Activated T-cell treated with anti-CD3 and anti-CD28 coated beads, Interleukin-2, amount 50 U/mL, for 24 hours (primary cell): ENCODE measurements around the gene PAPOLA.
A peak's percentile ranks its signal among the peaks of the same experiment; 100 is the strongest.
"Not testable (repeated sequence)": the region's sequence is repeated elsewhere in the genome, so short reads cannot be mapped to it uniquely, and the experiment has no call there.

Experiments used
- DNase-seq: peaks from one replicate; pipeline ENCODE4 v3.0.0-alpha.2; 2020
- H3K27ac Mint-ChIP-seq: 2 replicates; pipeline ENCODE4 v1.8.0; 2020; ENCODE audit warnings: mild to moderate bottlenecking, mixed read lengths
- H3K27me3 Mint-ChIP-seq: 2 replicates; pipeline ENCODE4 v1.8.0; 2020; ENCODE audit warnings: mixed read lengths
- H3K36me3 Mint-ChIP-seq: 2 replicates; pipeline ENCODE4 v1.8.0; 2020; ENCODE audit warnings: low read depth, mixed read lengths
- H3K4me1 Mint-ChIP-seq: 2 replicates; pipeline ENCODE4 v1.8.0; 2020; ENCODE audit warnings: low read depth, mixed read lengths
- H3K4me3 Mint-ChIP-seq: 2 replicates; pipeline ENCODE4 v1.8.0; 2020; ENCODE audit warnings: mild to moderate bottlenecking, moderate library complexity, mixed read lengths
- H3K9me3 Mint-ChIP-seq: 2 replicates; pipeline ENCODE4 v1.8.0; 2020; ENCODE audit warnings: mixed read lengths

The PAPOLA gene

DNA sequence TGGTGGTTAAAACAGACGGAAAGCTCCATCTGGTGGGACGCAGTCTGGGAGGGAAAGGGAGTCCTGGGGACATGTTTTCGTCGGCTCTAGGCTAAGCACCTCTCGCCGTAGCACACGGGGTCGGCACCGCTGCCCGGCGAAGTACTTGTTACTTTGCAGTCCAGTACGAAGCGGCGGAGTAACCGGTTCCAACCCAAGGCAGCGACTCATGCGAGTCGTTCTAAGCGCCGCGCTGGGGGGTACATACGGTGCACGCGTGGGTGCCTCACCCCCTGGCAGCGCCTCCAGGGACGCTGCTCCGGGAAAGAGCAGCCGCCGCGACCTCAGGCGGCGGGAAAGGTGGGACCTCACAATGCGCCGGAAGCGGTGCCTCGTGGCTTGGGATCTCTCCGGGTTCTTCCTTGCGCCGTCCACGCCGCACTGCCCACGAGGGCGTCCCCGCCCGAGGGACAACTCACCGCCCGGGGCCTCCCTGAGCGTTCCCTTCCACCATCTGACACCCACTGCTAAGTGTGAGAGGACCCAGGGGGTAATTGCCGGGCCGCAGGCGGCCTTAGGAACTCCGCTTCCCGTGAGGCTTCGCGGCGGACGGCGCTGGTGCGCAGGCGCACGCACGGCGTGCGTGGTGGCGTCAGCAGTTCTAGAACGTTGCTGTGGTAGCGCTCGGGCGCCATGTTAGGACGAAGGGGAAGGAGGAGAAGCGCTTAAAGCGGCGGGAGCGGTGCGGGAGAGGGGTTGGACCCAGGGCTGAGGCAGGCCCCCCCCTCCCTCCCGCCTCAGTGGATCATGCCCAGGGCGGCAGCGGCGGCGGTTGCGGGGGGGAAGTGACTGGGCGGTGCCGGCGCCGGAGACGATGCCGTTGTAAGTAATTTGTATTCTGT is at the start of gene PAPOLA:
TSS of gene PAPOLA (plus strand) at position 643 of the 881 bp plus-strand sequence. CDS start at position 854, 211 bp downstream.
- peak within 1 kb of the TSS; percentile 99 for H3K4me3 Mint-ChIP-seq
- peak within 1 kb of the TSS; percentile 98 for H3K27ac Mint-ChIP-seq
- peaks cover 43% of the 10 kb centered on the region for H3K4me1 Mint-ChIP-seq
- H3K9me3 Mint-ChIP-seq: no peaks in the 10 kb centered on the region
- peaks cover 4% of the 10 kb centered on the region for H3K27me3 Mint-ChIP-seq
- DNase-seq: peak; percentile 97
- H3K36me3 Mint-ChIP-seq: peaks cover 53% of the 10 kb centered on the region

DNA sequence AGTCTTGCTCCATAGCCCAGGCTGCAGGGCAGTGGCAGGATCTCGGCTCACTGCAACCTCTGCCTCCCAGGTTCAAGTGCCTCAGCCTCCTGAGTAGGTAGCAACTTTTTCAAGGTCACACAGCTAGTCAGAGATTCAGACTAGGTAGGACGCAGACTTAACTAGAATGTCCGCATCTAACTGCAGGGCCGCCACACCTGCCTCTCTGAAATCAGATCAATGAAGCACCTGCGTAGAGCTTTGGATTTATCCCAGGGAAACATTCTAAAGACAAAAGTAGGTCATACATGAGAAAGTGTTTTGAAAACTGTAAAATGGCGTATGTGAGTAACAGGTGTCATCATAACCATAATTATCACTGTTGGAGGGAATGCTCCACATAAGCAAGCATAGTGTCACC is 49.5 kb upstream of the PAPOLA start:
- Mint-ChIP-seq H3K27ac (no peak overlapping the region), H3K27me3 (peaks cover under 1% of the 10 kb centered on the region), H3K36me3 (no peaks in the 10 kb centered on the region), H3K4me1 (no peaks in the 10 kb centered on the region), H3K9me3 (no peaks in the 10 kb centered on the region), H3K4me3 (no peak overlapping the region)
- no peak for DNase-seq

DNA sequence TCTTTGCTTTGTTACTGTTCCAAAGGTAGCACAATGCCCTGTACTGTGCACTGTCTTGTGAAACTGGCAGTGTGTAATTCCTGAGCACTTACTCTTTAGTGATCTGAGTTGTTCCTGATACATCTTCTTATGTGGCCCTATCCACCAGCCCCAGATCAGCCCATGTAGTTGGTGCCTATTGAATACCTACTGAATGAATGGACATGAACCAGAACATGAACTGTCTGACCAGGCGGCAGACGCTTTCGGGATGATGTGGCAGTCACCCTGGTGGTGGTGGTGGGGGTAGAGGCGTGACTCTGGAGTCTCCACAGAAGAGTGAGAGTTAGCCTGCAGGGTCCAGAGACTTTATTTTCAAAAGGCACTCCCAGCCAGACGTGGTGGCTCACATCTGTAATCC is 46.6 kb upstream of the PAPOLA start:
- no peak overlapping the region for H3K27ac Mint-ChIP-seq
- no peaks in the 10 kb centered on the region for H3K4me1 Mint-ChIP-seq
- no peak overlapping the region for H3K4me3 Mint-ChIP-seq
- DNase-seq: no peak
- no peaks in the 10 kb centered on the region for H3K9me3 Mint-ChIP-seq
- H3K36me3 Mint-ChIP-seq: no peaks in the 10 kb centered on the region
- H3K27me3 Mint-ChIP-seq: peaks cover 3% of the 10 kb centered on the region

DNA sequence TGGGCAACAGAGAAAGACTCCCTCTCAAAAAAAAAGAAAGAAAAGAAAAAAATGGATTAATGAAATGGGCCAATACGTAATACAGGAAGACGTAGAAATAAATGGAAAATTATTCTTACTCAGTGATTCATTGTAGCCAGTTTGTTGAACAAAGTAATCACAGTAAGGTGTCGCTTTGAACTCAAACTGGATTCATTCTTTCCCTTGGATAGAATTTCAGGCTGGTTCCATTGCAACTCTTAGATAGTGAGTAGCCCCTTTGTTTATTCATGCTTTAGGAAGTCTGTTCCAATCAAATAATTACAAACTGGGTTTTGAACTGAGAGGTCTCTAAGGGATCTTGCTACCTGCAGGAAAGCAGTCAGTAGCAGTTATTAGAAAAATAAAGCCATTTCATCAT is 42.3 kb upstream of the PAPOLA start:
- Mint-ChIP-seq H3K36me3 (no peaks in the 10 kb centered on the region), H3K27ac (no peak overlapping the region), H3K27me3 (peaks cover 3% of the 10 kb centered on the region), H3K9me3 (no peaks in the 10 kb centered on the region), H3K4me1 (peaks cover 7% of the 10 kb centered on the region), H3K4me3 (no peak overlapping the region)
- no peak for DNase-seq

DNA sequence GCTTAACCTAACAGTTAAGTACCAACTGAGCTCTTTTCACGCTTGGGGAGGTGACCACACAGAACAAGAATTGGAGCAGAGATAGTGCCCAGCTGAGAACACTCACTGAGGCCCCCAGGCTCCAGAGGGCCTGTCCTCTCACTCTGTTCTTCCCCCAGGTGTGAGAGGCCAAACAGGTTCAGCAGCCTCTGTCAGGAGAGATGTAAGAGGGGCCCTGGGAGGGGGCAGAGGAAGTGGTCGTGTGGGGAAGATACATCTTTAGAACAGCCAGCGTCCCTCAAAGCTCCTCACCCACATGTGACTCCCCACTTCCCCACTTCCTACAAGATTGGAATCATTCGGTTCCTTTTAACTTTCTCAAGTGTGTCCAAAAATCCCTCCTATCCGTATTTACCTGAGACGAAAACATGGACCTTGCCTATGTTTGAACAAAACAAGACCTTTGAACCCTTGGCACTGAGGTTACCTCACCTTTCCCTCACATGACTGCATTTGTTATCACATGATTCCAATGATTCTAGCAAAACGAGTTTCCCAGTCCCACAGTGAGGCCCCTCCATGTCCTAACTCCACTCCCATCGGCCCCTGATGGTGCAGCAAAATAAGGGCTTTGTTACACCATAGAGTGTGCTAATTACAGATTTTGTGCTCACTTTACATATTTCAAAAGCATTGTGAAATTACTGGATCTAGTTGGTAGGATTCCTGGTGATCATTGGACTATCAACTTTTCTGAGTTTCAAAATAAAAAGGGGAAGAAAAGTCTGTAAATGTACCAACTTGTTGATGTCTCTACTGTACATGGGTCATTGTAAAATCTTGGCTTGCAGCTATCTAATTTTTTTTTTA is 40.0 kb upstream of the PAPOLA start:
- H3K4me3 Mint-ChIP-seq: no peak overlapping the region
- no peaks in the 10 kb centered on the region for H3K36me3 Mint-ChIP-seq
- H3K4me1 Mint-ChIP-seq: peaks cover 7% of the 10 kb centered on the region
- DNase-seq: no peak
- H3K27me3 Mint-ChIP-seq: peaks cover 3% of the 10 kb centered on the region
- H3K9me3 Mint-ChIP-seq: no peaks in the 10 kb centered on the region
- no peak overlapping the region for H3K27ac Mint-ChIP-seq

DNA sequence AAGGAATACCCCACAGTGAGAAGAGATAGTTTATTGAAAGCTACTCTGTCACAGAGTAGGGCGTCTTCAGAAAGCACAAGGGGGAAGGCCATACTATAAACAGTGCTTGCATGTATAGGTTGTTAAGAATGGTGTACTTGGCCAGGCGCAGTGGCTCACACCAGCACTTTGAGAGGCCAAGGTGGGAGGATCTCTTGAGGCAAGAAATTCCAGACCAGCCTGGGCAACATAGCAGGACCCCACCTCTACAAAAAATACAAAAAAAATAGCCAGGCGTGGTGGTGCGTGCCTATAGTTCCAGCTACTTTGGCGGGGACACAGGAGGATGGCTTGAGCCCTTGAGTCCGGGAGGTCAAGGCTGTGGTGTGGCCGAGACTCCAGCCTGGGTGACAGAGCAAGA is 38.0 kb upstream of the PAPOLA start:
- no peaks in the 10 kb centered on the region for H3K27me3 Mint-ChIP-seq
- DNase-seq: no peak
- H3K36me3 Mint-ChIP-seq: no peaks in the 10 kb centered on the region
- no peaks in the 10 kb centered on the region for H3K9me3 Mint-ChIP-seq
- H3K4me1 Mint-ChIP-seq: peaks cover 7% of the 10 kb centered on the region
- H3K27ac Mint-ChIP-seq: no peak overlapping the region
- H3K4me3 Mint-ChIP-seq: no peak overlapping the region

DNA sequence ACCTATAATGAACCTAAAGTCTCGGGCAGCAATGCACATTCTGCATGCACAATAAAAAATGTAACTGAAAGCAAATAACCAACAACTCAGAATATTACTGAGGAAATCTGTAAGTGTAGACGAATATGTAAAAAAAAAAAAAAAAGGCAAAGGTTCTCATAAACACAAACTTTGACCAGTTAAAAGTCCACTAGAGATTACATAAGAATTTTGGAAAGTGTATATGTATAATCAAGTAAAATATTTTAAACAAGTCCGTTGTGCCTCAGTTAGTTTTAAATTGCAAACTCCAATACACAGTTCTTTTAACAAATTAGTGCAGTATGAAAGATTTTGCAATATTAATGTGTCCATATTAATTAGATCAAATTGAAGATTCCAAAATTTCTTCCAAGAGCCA is 35.3 kb upstream of the PAPOLA start:
- no peaks in the 10 kb centered on the region for H3K9me3 Mint-ChIP-seq
- no peak for DNase-seq
- H3K27ac Mint-ChIP-seq: no peak overlapping the region
- no peak overlapping the region for H3K4me3 Mint-ChIP-seq
- peaks cover 4% of the 10 kb centered on the region for H3K4me1 Mint-ChIP-seq
- H3K36me3 Mint-ChIP-seq: no peaks in the 10 kb centered on the region
- no peaks in the 10 kb centered on the region for H3K27me3 Mint-ChIP-seq

DNA sequence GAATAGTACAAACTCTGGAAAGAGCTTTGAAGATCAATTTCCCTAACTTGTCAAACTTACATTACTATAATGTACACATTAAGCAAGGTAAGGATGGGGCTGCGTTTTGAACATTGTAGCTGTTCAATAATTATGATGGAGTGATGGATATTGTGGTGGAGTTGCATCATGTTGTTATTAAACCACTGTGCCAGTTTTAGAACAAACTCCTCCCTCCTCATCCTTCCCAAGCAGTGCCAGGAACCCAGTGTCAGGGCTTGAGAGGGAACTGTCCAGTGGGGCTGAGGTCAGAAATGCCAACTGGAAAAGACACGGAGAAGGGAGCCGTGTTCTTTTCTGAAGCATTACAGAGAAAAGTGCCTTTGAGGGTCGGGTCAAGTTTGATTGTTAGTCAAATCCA is 31.9 kb upstream of the PAPOLA start:
- no peaks in the 10 kb centered on the region for H3K4me1 Mint-ChIP-seq
- no peak overlapping the region for H3K4me3 Mint-ChIP-seq
- H3K36me3 Mint-ChIP-seq: no peaks in the 10 kb centered on the region
- no peaks in the 10 kb centered on the region for H3K9me3 Mint-ChIP-seq
- no peak for DNase-seq
- no peak overlapping the region for H3K27ac Mint-ChIP-seq
- no peaks in the 10 kb centered on the region for H3K27me3 Mint-ChIP-seq

DNA sequence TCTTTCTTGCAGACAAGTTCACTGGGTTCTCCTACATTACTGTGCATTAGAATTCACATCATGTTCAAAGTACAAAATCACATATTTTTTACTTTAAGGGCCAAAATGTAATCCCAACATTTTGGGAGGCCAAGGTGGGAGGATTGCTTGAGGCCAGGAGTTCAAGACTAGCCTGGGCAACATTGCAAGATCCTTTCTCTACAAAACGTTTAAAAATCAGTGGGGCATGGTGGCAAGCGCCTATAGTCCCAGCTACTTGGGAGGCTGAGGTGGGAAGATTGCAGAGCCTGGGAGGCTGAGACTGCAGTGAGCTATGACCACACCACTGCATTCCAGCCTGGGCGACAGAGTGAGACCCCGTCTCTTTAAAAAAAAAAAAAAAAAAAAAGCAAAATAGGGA is 31.2 kb upstream of the PAPOLA start:
- H3K4me3 Mint-ChIP-seq, H3K4me1 Mint-ChIP-seq, H3K27me3 Mint-ChIP-seq, H3K27ac Mint-ChIP-seq, DNase-seq, H3K36me3 Mint-ChIP-seq, H3K9me3 Mint-ChIP-seq: not testable (repeated sequence)

DNA sequence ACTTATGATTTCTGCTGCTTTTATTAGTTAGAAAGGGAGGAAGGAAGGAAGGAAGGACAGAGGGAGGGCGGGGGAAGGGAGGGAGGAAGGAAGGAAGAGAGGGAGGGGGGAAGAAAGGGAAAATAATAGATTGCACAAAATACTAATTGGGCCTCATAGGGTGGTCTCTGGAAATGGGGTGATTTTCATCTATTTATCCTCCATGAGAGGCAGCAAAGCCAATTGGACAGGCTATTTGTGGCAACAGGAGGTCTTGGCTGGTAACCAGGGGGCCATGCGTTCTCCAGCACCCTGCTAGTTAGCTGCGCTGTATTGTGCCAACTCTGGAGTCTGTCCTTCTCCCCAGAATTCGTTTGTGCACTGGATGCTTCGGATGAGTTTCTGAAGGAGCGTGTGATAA is 24.1 kb upstream of the PAPOLA start:
- Mint-ChIP-seq H3K9me3 (no peaks in the 10 kb centered on the region), H3K4me3 (no peak overlapping the region), H3K27ac (no peak overlapping the region), H3K4me1 (no peaks in the 10 kb centered on the region), H3K27me3 (peaks cover 3% of the 10 kb centered on the region), H3K36me3 (no peaks in the 10 kb centered on the region)
- no peak for DNase-seq

DNA sequence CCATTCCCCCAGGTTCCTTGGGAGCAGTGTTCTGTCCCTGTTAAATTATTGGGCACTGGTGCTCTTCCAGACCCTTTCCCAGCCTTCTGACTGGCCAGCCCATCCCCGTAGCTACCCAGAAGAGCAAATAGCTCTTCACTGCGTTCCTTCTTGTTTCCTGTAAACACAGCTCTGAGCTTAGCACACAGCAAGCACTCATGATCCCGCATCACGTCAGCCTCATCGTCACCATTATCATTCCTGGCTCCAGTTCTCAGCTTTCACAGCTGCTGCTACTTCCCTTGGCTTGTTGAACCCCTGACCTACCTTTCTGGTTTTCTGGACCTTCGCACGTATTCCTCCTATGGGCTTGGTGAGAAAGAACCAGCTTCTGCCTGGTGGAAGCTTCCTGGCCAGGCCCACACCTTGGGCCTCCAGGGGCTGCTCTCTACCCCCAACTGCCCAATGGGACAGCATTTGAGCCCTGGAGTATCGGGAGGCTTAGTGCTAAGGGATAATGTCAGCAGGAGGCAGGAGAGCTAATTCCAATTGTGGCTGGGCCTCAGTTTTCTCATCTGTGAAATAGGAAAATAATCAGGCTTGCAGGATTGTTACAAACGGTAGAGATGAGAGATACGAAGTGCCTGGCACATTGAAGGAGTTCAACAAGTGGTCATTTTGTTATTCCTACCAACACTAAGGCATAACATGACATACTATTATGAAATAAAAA is 22.6 kb upstream of the PAPOLA start:
- no peak overlapping the region for H3K4me3 Mint-ChIP-seq
- H3K36me3 Mint-ChIP-seq: no peaks in the 10 kb centered on the region
- no peak overlapping the region for H3K27ac Mint-ChIP-seq
- peaks cover 7% of the 10 kb centered on the region for H3K27me3 Mint-ChIP-seq
- no peak for DNase-seq
- H3K9me3 Mint-ChIP-seq: no peaks in the 10 kb centered on the region
- no peaks in the 10 kb centered on the region for H3K4me1 Mint-ChIP-seq

DNA sequence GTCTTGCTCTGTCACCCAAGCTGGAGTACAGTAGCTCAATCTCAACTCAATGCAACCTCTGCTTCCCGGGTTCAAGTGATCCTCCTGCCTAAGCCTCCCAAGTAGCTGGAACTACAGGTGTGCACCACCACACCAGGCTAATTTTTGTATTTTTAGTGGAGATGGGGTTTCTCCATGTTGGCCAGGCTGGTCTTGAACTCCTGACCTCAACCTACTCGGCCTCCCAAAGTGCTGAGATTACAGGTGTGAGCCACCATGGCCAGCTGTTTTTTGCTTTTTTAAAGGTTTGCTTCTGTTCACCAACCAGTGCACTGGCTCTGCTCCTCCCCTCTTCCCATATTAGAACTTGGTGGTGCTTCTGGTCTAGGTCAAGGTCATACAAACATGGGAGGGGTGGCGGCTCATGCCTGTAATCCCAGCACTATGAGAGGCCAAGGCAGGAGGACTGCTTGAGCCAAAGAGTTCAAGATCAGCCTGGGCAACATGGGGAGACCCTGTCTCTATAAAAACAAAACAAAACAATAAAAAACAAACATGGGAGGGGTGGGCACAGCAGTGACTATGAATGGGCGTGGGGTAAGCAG is 20.4 kb upstream of the PAPOLA start:
- no peak overlapping the region for H3K4me3 Mint-ChIP-seq
- no peaks in the 10 kb centered on the region for H3K36me3 Mint-ChIP-seq
- H3K9me3 Mint-ChIP-seq: no peaks in the 10 kb centered on the region
- H3K27me3 Mint-ChIP-seq: peaks cover 10% of the 10 kb centered on the region
- DNase-seq: no peak
- H3K27ac Mint-ChIP-seq: no peak overlapping the region
- no peaks in the 10 kb centered on the region for H3K4me1 Mint-ChIP-seq

DNA sequence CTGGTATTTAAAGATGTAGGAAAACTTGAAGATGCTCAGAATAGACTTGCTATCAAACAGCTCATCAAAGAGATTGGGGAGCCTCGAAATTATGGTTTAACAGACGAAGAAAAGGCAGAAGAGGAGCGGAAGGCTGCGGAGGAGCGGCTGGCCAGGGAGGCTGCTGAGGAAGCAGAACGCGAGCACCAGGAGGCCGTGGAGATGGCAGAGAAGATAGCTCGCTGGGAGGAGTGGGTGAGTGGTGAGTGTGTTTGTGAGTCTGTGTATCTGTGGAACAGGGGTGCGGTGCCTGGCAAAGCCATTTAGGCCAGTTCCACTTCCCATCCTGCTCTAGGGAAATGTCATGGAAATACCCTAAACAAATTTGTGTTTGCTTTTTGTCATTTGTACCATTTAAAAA is 19.2 kb upstream of the PAPOLA start:
- H3K4me1 Mint-ChIP-seq: no peaks in the 10 kb centered on the region
- peaks cover 10% of the 10 kb centered on the region for H3K27me3 Mint-ChIP-seq
- DNase-seq: no peak
- H3K4me3 Mint-ChIP-seq: no peak overlapping the region
- peak overlapping the region; percentile 37 for H3K27ac Mint-ChIP-seq
- no peaks in the 10 kb centered on the region for H3K36me3 Mint-ChIP-seq
- H3K9me3 Mint-ChIP-seq: no peaks in the 10 kb centered on the region

DNA sequence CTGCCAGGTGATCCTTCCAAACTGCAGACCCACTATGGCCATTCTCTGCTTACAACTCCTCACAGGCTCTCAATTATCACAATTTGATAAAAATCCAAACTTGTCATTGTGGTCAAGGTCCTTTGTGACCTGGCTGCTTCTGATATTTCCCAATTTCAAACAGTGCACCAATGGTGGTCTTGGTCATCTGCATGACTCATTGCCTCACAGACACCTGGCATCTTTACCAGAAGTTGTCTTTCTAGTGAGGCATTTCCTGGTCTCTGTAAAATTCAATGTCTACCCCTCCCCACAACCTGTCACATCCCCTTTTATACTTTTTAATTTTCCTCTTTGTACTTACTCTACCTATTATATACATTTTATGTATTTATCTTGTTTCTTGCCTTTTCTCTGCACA is 17.8 kb upstream of the PAPOLA start:
- no peaks in the 10 kb centered on the region for H3K36me3 Mint-ChIP-seq

More for the DNA sequence above, 17.8 kb upstream of the PAPOLA start:
- Mint-ChIP-seq H3K27me3 (peaks cover 10% of the 10 kb centered on the region), H3K4me1 (no peaks in the 10 kb centered on the region), H3K9me3 (no peaks in the 10 kb centered on the region), H3K4me3 (no peak overlapping the region), H3K27ac (no peak overlapping the region)
- no peak for DNase-seq
